ENCODE results near the gene RGS7. TPM values are rescaled to one million over a fixed set of nuclear protein-coding genes. Genes with fewer than 3 reads are reported as not detected.

RGS7 gene
- total and polyA plus RNA-seq, 2 of the 8 experiments (the other 6 are each of a cell fraction or from before 2014, with no cell fraction given): 1.6 to 3.0 TPM

DNA sequence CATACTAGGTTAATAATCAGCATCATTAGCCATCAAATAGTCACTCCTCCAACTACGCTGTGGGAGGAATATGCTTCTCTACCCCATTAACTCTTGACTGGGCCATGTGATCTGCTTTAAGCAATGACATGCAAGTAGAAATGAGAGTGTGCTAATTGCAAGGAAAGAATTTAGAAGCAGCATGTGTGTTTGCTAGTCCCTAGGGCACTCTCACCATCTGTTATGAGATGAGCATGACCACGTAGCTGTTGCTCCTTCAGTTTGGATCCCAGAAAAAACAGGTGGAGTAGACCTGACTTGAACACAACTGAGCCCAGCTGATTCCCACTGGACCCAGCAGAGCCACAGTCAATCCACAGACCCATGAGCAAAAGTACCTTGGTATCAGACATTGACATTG, 19.7 kb upstream of the RGS7 start:
- Histone ChIP-seq H2BK12ac (ENCODE audit: low read depth, low read length) (no peak overlapping the region), H3K4ac (replicated peaks; ENCODE audit: insufficient read length, low read depth, low read length) (no peak overlapping the region), H2AK5ac (ENCODE audit: low read depth, low read length) (no peak overlapping the region), H4K8ac (ENCODE audit: extremely low read depth, insufficient read depth, low read length) (no peak overlapping the region), H2BK15ac (ENCODE audit: low read length) (no peak overlapping the region), H3K36me3 (ENCODE audit: control insufficient read depth in 2 of 4, insufficient read depth in 4 of 4, low read length in 3 of 4) (no peaks in the 10 kb centered on the region), H3K27me3 (replicated peaks in 1 of 4; ENCODE audit: control insufficient read depth in 3 of 4, extremely low read depth in 1 of 4, insufficient read depth in 3 of 4, low read length in 3 of 4) (no peaks in the 10 kb centered on the region), H2BK20ac (ENCODE audit: low read length) (no peak overlapping the region), H3K27ac (ENCODE audit: low read depth, low read length) (no peak overlapping the region), H2BK120ac (replicated peaks; ENCODE audit: low read depth, low read length) (no peak overlapping the region), H2AFZ (ENCODE audit: low read length) (no peak overlapping the region), H3K4me3 (ENCODE audit: extremely low read depth in 1 of 4, insufficient read depth in 2 of 4, low read depth in 3 of 4, low read length in 4 of 4) (no peak overlapping the region), H3K23me2 (ENCODE audit: low read depth, low read length) (no peaks in the 10 kb centered on the region), H3K79me1 (ENCODE audit: low read depth, low read length) (no peaks in the 10 kb centered on the region), H3K4me2 (ENCODE audit: insufficient read depth in 1 of 2, low read depth in 2 of 2, low read length in 2 of 2) (no peak overlapping the region), H3K4me1 (replicated peaks in 1 of 4; ENCODE audit: control insufficient read depth in 3 of 4, insufficient read depth in 4 of 4, low read length in 3 of 4) (no peaks in the 10 kb centered on the region), H4K20me1 (replicated peaks in 1 of 2; ENCODE audit: control insufficient read depth in 1 of 2, insufficient read depth in 2 of 2, low read length in 2 of 2) (no peaks in the 10 kb centered on the region), H4K91ac (replicated peaks; ENCODE audit: insufficient read length, low read length) (no peak overlapping the region), H3K14ac (ENCODE audit: insufficient read length) (no peak overlapping the region), H3K23ac (ENCODE audit: insufficient read length) (no peak overlapping the region), H3K18ac (ENCODE audit: extremely low read depth, low read length) (no peak overlapping the region), H2BK5ac (ENCODE audit: low read depth, low read length) (no peak overlapping the region), H3K56ac (replicated peaks; ENCODE audit: insufficient read length, low read depth, low read length) (no peak overlapping the region), H4K5ac (ENCODE audit: insufficient read length, low read depth, low read length) (no peak overlapping the region), H3K9me3 (ENCODE audit: insufficient read depth in 2 of 2, low read depth in 1 of 2, low read length in 1 of 2) (0 out of 4 replicates have a peak, but pooled peaks cover 0 to 2% of the 10 kb centered on the region in 2 experiments), H3K79me2 (ENCODE audit: control insufficient read depth in 1 of 2, insufficient read depth in 2 of 2, low read length in 2 of 2) (no peaks in the 10 kb centered on the region), H3K9ac (replicated peaks in 1 of 4; ENCODE audit: extremely low read depth in 1 of 4, low read depth in 3 of 4, low read length in 3 of 4) (no peak overlapping the region)
- WGBS, 2 experiments (ENCODE audit: extremely low coverage in 1 of 2, insufficient coverage in 1 of 2, insufficient read length in 1 of 2, insufficient replicate concordance in 2 of 2, low coverage in 1 of 2, low lambda C conversion rate in 2 of 2, missing lambda C conversion rate in 1 of 2): 90% methylated on average over 2 of the region's 2 CpGs; no CpG with 5 or more reads in 1 of the 2 experiments
- no peak for DNase-seq (ENCODE audit: low read depth in 1 of 2, low spot score in 2 of 2)
- no peak for FAIRE-seq
- ChIA-PET CTCF (ENCODE audit: partially characterized antibody) (interaction anchor here (2.2 kb wide), 1 partner anchor 8 kb away, joined by 4 read pairs; no protein-coding TSS in a partner anchor), POLR2A (ENCODE audit: partially characterized antibody) (no interaction called here)
- TF ChIP-seq CTBP2 (IDR thresholded peaks at IDR 0.05; ENCODE audit: borderline replicate concordance, insufficient read depth, insufficient read length, low read length) (no peak), FOSL1 (IDR thresholded peaks at IDR 0.05; ENCODE audit: insufficient read depth, low read depth, low read length) (no peak), ZNF274 (IDR thresholded peaks at IDR 0.05; ENCODE audit: borderline replicate concordance, extremely low read depth, low read length) (no peak), SRF (IDR thresholded peaks at IDR 0.05; ENCODE audit: low read depth, low read length) (no peak), TAF1 (IDR thresholded peaks at IDR 0.05; ENCODE audit: low read depth, low read length) (no peak), EP300 (IDR thresholded peaks at IDR 0.05; ENCODE audit: borderline replicate concordance in 1 of 2, low read depth in 2 of 2, low read length in 2 of 2) (no peak), RAD21 (IDR thresholded peaks at IDR 0.05 in 1 of 2, conservative IDR thresholded peaks at IDR 0.05 in 1 of 2; ENCODE audit: low read depth in 2 of 2, low read length in 2 of 2) (no peak)
